Aorta (tissue), 5 donors: ENCODE measurements around the gene CFAP97. TPM values are rescaled to one million over a fixed set of nuclear protein-coding genes. Genes with fewer than 3 reads are reported as not detected.
A peak's percentile ranks its signal among the peaks of the same experiment; 100 is the strongest.
"Not testable (repeated sequence)": the region's sequence is repeated elsewhere in the genome, so short reads cannot be mapped to it uniquely, and the experiment has no call there.

Experiments used
- ATAC-seq: fragments of 200-7000 bp; cut with Tn5 transposase; one replicate; pipeline ENCODE4 v1.9.1; 2022; ENCODE audit warnings: moderate library complexity; ENCODE audit not compliant: low FRiP score
- DNase-seq, 2 donors: peaks; one replicate each; pipeline ENCODE4 v3.0.0-alpha.2; 2020
- H3K27ac ChIP-seq, 2 donors: one replicate each; pipeline ENCODE4 v1.5.1; 2013; ENCODE audit warnings: low read length in 2 of 2, mild to moderate bottlenecking in 2 of 2, moderate library complexity in 2 of 2, control low read depth in 1 of 2, inconsistent platforms in 1 of 2, low read depth in 1 of 2
- H3K27me3 ChIP-seq, 2 donors: one replicate each; pipeline ENCODE4 v1.6.1; 2013; ENCODE audit warnings: control low read depth in 1 of 2, low read length in 1 of 2, mild to moderate bottlenecking in 1 of 2, moderate library complexity in 1 of 2; ENCODE audit not compliant: insufficient read depth in 2 of 2, control insufficient read depth in 1 of 2
- H3K36me3 ChIP-seq, 2 donors: one replicate each; pipeline ENCODE4 v1.6.1; 2013; ENCODE audit warnings: control low read depth in 1 of 2, low read length in 1 of 2, mild to moderate bottlenecking in 1 of 2; ENCODE audit not compliant: insufficient read depth in 2 of 2, control insufficient read depth in 1 of 2
- H3K4me1 ChIP-seq, 2 donors: one replicate each; pipeline ENCODE4 v1.6.1; 2013; ENCODE audit warnings: low read length in 2 of 2, control low read depth in 1 of 2, mild to moderate bottlenecking in 1 of 2, moderate library complexity in 1 of 2; ENCODE audit not compliant: insufficient read depth in 2 of 2, control insufficient read depth in 1 of 2
- H3K4me3 ChIP-seq, 2 donors: one replicate each; pipeline ENCODE4 v1.5.1; 2013; ENCODE audit warnings: low read length in 2 of 2, control low read depth in 1 of 2, mild to moderate bottlenecking in 1 of 2
- H3K9me3 ChIP-seq: one replicate; pipeline ENCODE4 v1.6.1; 2013; ENCODE audit warnings: mild to moderate bottlenecking, low read length; ENCODE audit not compliant: control insufficient read depth
- WGBS, 2 donors: extraction: QIAGEN DNeasy Blood & Tissue Kit; methylation state at CpG; one replicate each; pipeline ENCODE4 v1.1.7; 2013; 5-methylcytosine and 5-hydroxymethylcytosine counted together
- intact Hi-C, 2 donors: fragments of 100-400 bp; cut with DNase I; formaldehyde crosslinking; loops; one replicate each; pipeline versions ENCODE4 v1.14.2 to v1.15.0; 2022
- polyA plus RNA-seq, 2 donors: library from polyadenylated mRNA; stranded (reverse); fragments of 200-250 nt; gene quantifications; one replicate each; pipeline ENCODE4 v1.2.3, GENCODE V29; 2013
- total RNA-seq, 2 donors: library from RNA; stranded (reverse); fragmentation: NEBNext Ultra II Directional; extraction: Animal tissue kit (Norgen Biotek cat#: 25700); gene quantifications; one replicate each; pipeline ENCODE4 v1.2.1, GENCODE V29; 2021
- donor health status: healthy with polysubstance abuse.
- donor health status: Bipolar disorder and iron deficiency.
- donor health status: DM: no; HTN: no; CAD: no.
- donor health status: DM: no; HTN: no; CAD: no.
- donor health status: DM: yes; HTN: yes; CAD: no.

The CFAP97 gene
- total and polyA plus RNA-seq, 4 donors, result 16.6 to 58.4 (median 36.9) TPM

DNA sequence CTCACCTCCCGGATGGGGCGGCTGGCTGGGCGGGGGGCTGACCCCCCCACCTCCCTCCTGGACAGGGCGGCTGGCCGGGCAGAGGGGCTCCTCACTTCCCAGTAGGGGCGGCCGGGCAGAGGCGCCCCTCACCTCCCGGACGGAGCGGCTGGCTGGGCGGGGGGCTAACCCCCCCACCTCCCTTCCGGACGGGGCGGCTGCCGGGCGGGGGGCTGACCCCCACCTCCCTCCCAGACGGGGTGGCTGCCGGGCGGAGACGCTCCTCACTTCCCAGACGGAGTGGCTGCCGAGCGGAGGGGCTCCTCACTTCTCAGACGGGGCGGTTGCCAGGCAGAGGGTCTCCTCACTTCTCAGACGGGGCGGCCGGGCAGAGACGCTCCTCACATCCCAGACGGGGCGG lies 36.7 kb upstream of the CFAP97 start:
- H3K4me1 ChIP-seq, H3K27me3 ChIP-seq, DNase-seq, H3K4me3 ChIP-seq, ATAC-seq, intact Hi-C loops, H3K27ac ChIP-seq, H3K9me3 ChIP-seq, H3K36me3 ChIP-seq: not testable (repeated sequence)
- WGBS, 2 donors, result 89 to 98% methylated on average over 13 to 30 of the region's 32 CpGs

DNA sequence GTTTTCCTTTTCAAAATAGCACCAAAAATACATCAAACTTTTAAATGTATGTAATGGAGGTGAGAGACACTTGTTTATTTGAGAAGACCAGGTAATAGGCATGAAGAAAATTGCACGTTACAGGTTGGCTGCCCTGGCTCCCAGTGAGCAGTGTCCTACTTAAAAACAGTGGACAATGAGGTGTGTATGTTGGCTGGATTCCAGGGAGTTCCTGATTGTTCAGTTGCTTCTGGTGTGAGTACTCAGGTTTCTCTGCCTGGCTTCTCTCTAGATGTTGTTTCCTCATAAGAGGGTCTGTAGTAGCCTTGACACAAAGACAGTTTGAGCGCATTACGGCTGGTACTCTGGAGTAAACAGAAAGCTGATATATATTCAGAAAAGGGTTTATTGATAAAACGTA lies 35.0 kb upstream of the CFAP97 start:
- intact Hi-C loops, result no loop called here
- Histone ChIP-seq H3K36me3 (no peaks in the 10 kb centered on the region), H3K4me3 (no peak overlapping the region), H3K27ac (no peak overlapping the region), H3K4me1 (peaks cover 2 to 7% of the 10 kb centered on the region in 2 donors), H3K9me3 (no peaks in the 10 kb centered on the region), H3K27me3 (no peaks in the 10 kb centered on the region)
- ATAC-seq, result no peak
- no peak for DNase-seq
- WGBS, 2 donors, result 90 to 95% methylated on average over 4 of the region's 4 CpGs

DNA sequence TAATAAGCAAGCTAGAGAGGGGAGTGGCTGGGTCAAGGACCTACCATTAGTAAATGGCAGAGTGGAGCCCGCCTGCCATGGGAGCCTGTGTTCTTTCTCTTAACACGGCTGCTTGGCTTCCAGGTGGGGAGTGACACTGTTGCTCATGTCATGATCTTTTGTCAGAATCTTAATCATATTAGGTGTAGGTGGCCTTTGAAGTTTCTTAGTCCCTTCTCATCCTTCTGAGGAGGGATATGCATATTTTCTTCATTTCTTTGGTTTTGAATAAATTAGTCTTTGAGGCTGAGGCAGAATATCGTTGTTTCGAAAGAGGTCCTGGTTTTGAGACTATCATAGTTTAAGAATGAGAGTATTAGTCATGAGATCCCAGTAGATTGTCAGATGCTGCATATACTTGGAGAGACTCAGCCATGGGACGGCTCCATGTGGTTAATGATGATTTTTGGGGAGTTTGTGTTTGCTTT lies 34.4 kb upstream of the CFAP97 start:
- no peaks in the 10 kb centered on the region for H3K36me3 ChIP-seq
- peaks cover 2 to 7% of the 10 kb centered on the region in 2 donors for H3K4me1 ChIP-seq
- H3K4me3 ChIP-seq, result no peak overlapping the region
- no peaks in the 10 kb centered on the region for H3K9me3 ChIP-seq
- no peak for ATAC-seq
- H3K27ac ChIP-seq, result no peak overlapping the region
- intact Hi-C loops, result no loop called here
- no peaks in the 10 kb centered on the region for H3K27me3 ChIP-seq
- no peak for DNase-seq
- 73 to 82% methylated on average over 5 of the region's 5 CpGs for WGBS, 2 donors

DNA sequence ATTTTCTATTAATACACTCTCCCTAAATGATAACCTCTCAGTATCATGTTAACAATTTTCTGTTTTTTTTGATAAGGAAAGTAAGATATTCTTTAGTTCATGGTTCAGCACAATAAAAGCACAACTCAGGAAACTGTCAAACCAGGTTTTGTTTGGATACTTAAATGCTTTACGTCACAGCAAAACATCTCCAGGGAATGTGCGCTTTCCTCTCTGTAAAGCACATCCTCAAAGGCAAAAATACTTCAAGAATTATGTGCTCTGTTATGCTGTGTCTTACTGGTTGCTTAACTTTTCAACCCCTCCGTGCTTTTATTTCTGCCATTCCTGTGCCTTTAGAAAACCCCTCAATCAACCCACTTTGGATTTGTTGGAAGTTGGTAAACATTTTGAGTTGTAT lies 33.4 kb upstream of the CFAP97 start:
- DNase-seq (no peak), ATAC-seq (no peak)
- no peaks in the 10 kb centered on the region for H3K9me3 ChIP-seq
- H3K36me3 ChIP-seq, result no peaks in the 10 kb centered on the region
- no peaks in the 10 kb centered on the region for H3K27me3 ChIP-seq
- intact Hi-C loops, result no loop called here
- 4 to 11% methylated on average over 3 of the region's 3 CpGs for WGBS, 2 donors
- no peak overlapping the region for H3K27ac ChIP-seq
- peaks cover 2 to 7% of the 10 kb centered on the region in 2 donors for H3K4me1 ChIP-seq
- no peak overlapping the region for H3K4me3 ChIP-seq

DNA sequence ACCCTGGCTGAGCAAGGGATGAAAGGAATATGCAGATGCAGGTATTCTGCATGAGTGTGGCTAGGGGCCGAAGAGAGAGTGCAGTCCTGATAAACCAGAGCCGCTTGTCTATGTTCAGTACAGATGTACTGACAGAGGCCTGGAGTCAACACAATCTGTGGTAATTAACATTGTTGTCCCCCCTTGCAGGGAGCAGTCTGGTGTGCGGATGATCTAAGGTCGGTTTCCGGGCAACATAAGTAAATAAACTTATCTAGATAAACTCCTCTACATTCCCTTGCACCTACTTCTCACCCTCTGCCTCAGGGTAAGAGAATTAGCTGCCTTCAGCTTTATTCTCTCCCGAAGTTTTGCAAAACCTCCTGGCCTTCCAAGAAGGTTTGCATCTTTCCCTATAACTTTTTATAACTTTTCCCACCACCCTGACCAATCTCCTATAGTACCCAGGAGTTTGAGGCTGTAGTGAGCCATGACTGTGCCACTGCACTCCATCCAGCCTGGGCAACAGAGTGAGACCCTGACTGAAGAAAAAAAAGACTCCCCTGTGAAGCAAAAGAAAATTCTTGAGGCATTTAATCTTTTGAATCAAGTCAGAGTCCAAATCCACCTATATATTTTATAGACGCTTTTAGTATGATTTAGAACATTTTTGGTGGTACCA lies 32.2 kb upstream of the CFAP97 start:
- H3K4me1 ChIP-seq, result peaks cover 2 to 7% of the 10 kb centered on the region in 2 donors
- H3K9me3 ChIP-seq, result no peaks in the 10 kb centered on the region
- intact Hi-C loops, result no loop called here
- H3K27ac ChIP-seq, result peak overlapping the region in 1 of 2 donors; percentile 19
- DNase-seq (no peak), ATAC-seq (no peak)
- H3K36me3 ChIP-seq, result no peaks in the 10 kb centered on the region
- no peak overlapping the region for H3K4me3 ChIP-seq
- 35 to 60% methylated on average over 7 of the region's 7 CpGs for WGBS, 2 donors
- H3K27me3 ChIP-seq, result no peaks in the 10 kb centered on the region

DNA sequence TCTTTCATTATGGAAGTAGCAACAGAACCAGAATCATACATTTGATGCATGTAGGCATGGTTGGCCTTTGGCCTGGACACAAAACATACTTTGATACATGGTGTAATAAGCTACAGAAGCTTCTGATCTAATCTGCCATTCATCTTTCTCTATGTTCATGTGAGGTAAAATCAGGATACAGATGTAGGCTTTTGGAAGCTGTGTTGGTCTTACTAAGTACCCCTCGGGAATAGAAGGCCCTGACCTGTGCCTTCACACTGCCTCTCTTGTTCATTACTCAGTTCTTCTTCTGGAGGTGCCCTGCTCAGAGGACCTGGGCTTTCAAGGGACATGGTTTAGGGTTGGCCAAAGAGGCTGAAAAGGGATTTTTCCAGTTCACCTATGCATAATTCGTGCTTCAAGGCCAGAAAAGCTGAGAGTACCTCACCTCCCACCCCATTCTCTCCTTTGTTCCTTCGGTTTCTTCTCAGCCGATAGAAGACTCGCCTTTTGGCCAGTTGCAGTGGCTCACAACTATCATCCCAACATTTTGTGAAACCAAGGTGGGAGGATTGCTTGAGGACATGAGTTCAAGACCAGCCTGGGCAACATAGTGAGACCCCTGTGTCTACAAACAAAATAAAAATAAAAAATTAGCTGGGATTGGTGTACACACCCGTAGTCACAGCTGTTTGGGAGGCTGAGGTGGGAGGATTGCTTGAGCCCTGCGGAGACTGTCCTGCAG lies 31.5 kb upstream of the CFAP97 start:
- WGBS, 2 donors, result 80 to 91% methylated on average over 7 of the region's 7 CpGs
- H3K36me3 ChIP-seq, result no peaks in the 10 kb centered on the region
- H3K4me3 ChIP-seq, result no peak overlapping the region
- no peaks in the 10 kb centered on the region for H3K27me3 ChIP-seq
- peak overlapping the region in 1 of 2 donors; percentile 19 for H3K27ac ChIP-seq
- peaks cover 2 to 7% of the 10 kb centered on the region in 2 donors for H3K4me1 ChIP-seq
- no peaks in the 10 kb centered on the region for H3K9me3 ChIP-seq
- no peak for DNase-seq
- no peak for ATAC-seq
- intact Hi-C loops, result no loop called here

DNA sequence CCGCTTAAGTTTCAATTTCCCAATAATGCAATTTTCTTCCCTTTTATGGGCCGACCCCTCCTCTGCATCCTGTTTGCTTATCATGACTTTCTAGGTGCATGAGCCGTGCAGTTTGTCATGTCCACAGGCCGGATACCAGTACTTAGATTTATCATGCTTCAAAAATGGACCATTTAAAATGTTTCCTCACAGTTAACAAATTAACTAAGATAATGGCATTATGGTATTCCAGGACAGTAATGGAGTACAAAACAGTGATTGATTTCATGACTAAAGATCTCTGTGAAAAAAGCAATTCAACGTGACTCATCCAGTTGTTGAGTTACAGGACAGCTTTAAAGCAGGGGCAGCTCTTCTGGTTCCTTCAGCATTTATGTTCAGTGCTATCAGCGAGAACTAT lies 28.6 kb upstream of the CFAP97 start:
- Histone ChIP-seq H3K27me3 (no peaks in the 10 kb centered on the region), H3K27ac (no peak overlapping the region)
- ATAC-seq, result no peak

DNA sequence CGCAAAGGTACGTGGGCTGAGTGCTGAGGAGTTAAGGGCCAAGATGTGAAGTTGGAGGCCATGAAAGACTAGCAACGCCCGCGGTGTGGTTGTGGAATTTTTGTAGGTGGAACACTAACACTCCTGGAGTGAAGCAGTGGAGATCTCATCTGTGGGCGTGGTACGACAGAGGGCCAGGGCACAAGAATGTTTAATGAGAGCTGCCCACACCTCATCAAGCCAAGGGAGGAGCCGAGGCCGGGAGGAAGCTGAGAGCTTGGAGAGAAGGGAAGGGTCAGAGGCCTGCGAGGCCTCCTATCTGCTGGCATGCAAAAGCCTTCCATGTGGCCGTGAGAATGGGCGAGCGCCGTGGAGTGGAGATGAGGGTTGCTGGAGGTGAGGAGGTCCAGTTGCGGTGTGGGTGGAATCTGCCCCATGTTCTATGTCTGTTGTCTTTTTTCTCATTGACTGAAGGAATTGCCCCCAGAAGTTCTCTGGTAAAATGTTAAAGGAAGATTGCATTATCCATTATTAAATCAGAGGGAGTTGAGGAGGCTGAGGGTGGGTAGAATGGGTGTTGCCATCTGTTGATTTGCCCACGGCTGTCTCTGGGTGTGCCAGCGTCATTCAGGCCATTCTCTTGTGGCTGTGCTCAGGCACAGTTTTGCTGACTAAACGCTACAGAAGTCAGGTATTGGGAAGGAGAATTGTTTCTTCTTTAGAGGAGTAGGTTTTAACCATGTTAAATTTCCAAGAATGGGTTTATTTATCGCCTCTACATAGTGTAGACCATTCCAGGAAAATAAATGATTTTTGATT lies 25.4 kb upstream of the CFAP97 start:
- DNase-seq (no peak), ATAC-seq (no peak)
- intact Hi-C loops, result no loop called here
- 75 to 80% methylated on average over 19 of the region's 19 CpGs for WGBS, 2 donors
- H3K27me3 ChIP-seq, result no peaks in the 10 kb centered on the region
- H3K27ac ChIP-seq, result peak overlapping the region in 1 of 2 donors; percentile 63
- H3K4me1 ChIP-seq, result peaks cover 4 to 8% of the 10 kb centered on the region in 2 donors
- no peak overlapping the region for H3K4me3 ChIP-seq
- H3K36me3 ChIP-seq, result no peaks in the 10 kb centered on the region
- no peaks in the 10 kb centered on the region for H3K9me3 ChIP-seq

More for the DNA sequence above, 28.6 kb upstream of the CFAP97 start:
- Histone ChIP-seq H3K4me3 (no peak overlapping the region), H3K36me3 (no peaks in the 10 kb centered on the region), H3K4me1 (peaks cover 5 to 6% of the 10 kb centered on the region in 2 donors), H3K9me3 (no peaks in the 10 kb centered on the region)
- no peak for DNase-seq
- intact Hi-C loops, result no loop called here
- 84 to 86% methylated on average over 6 of the region's 6 CpGs for WGBS, 2 donors
